Measurements from ENCODE around the gene ASH1L.

DNA sequence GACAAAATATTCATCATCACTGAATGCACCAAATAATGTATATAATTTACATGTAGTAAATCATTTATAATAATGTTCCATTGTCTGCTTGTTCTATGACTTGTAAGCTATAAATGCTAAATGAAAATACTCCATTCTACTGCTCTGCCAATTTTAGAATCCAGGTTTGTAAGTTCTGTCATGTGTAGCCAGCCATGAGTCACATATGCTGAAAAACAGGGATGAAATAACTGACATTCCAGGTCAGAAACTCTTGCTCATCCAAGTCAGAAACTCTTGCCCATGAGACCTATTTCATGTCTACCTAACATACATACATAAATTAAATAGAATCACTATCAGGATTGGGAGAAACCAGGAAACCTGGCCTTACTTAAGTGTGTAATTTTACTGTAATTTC is 95.6 kb downstream of the ASH1L start:
- TF ChIP-seq, protein P1, sequence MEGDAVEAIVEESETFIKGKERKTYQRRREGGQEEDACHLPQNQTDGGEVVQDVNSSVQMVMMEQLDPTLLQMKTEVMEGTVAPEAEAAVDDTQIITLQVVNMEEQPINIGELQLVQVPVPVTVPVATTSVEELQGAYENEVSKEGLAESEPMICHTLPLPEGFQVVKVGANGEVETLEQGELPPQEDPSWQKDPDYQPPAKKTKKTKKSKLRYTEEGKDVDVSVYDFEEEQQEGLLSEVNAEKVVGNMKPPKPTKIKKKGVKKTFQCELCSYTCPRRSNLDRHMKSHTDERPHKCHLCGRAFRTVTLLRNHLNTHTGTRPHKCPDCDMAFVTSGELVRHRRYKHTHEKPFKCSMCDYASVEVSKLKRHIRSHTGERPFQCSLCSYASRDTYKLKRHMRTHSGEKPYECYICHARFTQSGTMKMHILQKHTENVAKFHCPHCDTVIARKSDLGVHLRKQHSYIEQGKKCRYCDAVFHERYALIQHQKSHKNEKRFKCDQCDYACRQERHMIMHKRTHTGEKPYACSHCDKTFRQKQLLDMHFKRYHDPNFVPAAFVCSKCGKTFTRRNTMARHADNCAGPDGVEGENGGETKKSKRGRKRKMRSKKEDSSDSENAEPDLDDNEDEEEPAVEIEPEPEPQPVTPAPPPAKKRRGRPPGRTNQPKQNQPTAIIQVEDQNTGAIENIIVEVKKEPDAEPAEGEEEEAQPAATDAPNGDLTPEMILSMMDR (IDR thresholded peaks at IDR 0.05; ENCODE audit: insufficient read depth, low read length), result no peak
- TF ChIP-seq, protein P2, sequence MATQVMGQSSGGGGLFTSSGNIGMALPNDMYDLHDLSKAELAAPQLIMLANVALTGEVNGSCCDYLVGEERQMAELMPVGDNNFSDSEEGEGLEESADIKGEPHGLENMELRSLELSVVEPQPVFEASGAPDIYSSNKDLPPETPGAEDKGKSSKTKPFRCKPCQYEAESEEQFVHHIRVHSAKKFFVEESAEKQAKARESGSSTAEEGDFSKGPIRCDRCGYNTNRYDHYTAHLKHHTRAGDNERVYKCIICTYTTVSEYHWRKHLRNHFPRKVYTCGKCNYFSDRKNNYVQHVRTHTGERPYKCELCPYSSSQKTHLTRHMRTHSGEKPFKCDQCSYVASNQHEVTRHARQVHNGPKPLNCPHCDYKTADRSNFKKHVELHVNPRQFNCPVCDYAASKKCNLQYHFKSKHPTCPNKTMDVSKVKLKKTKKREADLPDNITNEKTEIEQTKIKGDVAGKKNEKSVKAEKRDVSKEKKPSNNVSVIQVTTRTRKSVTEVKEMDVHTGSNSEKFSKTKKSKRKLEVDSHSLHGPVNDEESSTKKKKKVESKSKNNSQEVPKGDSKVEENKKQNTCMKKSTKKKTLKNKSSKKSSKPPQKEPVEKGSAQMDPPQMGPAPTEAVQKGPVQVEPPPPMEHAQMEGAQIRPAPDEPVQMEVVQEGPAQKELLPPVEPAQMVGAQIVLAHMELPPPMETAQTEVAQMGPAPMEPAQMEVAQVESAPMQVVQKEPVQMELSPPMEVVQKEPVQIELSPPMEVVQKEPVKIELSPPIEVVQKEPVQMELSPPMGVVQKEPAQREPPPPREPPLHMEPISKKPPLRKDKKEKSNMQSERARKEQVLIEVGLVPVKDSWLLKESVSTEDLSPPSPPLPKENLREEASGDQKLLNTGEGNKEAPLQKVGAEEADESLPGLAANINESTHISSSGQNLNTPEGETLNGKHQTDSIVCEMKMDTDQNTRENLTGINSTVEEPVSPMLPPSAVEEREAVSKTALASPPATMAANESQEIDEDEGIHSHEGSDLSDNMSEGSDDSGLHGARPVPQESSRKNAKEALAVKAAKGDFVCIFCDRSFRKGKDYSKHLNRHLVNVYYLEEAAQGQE (IDR thresholded peaks at IDR 0.05; ENCODE audit: insufficient replicate concordance, low read depth), result no peak
- no peak for TF ChIP-seq POLR2AphosphoS5 (IDR thresholded peaks at IDR 0.05; ENCODE audit: low read depth)
- no peak for TF ChIP-seq GABPA (IDR thresholded peaks at IDR 0.05; ENCODE audit: low read depth)
- no peak for TF ChIP-seq SPI1 (IDR thresholded peaks at IDR 0.05; ENCODE audit: borderline replicate concordance, low read depth)
